Kidney glomerular epithelial cell (primary cell): ENCODE measurements around the gene MUS81.
"Not testable (repeated sequence)": the region's sequence is repeated elsewhere in the genome, so short reads cannot be mapped to it uniquely, and the experiment has no call there.

Experiments
- DNase-seq: peaks from one replicate; lab custom pipeline; 2025; lab: John Stamatoyannopoulos, UW

The MUS81 gene

GRCh38 chr11:65873318-65874156 is 13.3 kb downstream of the MUS81 start:
- DNase-seq, result peak; percentile 83

DNA sequence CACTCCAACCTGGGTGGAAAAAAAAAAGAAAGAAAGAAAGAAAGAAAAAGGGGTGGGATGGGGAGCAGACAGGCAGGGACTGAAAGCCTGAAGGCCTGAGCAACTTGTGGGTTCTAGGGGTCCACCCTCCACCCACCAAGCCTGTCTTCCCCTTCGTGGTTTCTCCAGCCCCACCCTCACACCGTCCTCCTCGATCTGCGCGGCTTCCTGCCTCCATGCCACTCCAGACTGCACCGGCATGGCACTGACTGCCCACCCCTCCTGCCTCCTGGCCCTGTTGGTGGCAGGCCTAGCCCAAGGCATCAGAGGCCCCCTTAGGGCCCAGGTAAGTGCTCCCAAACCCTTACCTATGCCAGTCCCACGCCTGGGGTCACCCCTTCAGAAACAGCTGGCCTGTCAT is 19.4 kb downstream of the MUS81 start, which contains the start of gene CTSW:
CTSW (plus strand) TSS at position 221 of the 400 bp plus-strand sequence; CDS start at position 239, 18 bp downstream.
- DNase-seq, result no peak

DNA sequence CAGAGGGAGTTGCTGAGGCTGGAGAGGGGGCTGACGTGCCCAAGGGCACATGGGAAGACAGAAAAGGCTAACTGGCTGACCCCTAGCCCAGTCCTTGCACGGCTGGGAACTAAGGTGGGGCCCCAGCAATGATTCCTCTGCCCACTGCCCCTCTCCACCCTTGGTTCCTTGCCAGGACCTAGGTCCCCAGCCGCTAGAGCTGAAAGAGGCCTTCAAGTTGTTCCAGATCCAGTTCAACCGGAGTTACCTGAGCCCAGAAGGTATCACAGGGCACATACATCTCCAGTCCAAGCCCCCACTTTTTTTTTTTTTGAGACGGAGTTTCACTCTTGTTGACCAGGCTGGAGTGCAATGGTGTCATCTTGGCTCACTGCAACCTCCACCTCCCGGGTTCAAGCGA is 19.8 kb downstream of the MUS81 start:
- DNase-seq, result no peak

GRCh38 chr11:65880844-65881421 is 20.7 kb downstream of the MUS81 start:
- DNase-seq, result no peak

GRCh38 chr11:65882120-65883057 is 22.2 kb downstream of the MUS81 start:
- no peak for DNase-seq

- DNase-seq, result no peak
These were observed 23.0 kb downstream of the MUS81 start for GRCh38 chr11:65883058-65883761.

DNA sequence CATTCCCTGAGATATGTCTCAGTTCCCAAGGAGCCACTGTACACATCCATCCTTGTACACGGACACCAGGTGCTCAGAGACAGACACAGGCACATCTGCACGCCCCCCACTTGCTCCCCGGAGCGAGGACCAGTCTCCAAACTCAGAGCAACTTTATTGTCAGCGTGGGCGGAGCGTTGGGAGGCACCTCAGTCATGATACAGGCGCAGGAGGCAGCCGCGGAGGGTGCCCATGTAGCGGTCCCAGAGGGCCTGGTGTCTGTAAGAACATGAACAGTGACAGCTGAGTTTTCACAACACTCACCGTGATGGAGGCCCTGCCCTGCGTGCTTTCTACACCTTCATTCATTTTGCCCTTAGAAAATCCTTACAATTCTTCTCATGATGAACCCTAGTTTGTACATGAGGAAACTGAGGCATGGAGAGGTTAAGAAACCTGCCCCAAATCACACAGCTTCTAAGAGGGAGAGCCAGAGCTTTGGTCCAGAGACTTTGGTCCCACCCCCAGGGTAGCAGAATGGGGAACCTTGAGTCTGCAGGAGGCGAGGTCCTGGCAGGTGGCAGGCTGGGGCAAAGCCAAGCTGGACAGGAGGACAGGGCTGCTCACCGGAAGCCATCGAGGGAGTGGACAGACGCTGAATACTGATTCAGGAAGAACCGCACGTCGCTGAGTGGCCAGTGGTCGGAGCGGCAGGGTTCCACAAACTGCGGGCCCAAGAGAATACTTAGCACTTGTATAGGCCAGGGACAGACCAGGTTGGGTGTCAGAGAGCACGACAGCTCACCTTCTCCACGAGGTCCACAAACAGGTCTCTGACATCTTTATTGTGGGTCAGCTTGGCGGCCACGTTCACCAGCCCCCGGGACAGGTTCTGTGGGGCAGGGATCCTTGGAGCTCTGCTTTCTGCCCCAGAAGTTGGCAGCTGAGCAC is 23.8 kb downstream of the MUS81 start:
- no peak for DNase-seq

GRCh38 chr11:65884716-65885092 is 24.5 kb downstream of the MUS81 start:
- peak; percentile 70 for DNase-seq

- no peak for DNase-seq
These were observed 25.0 kb downstream of the MUS81 start for GRCh38 chr11:65885231-65885630.

DNA sequence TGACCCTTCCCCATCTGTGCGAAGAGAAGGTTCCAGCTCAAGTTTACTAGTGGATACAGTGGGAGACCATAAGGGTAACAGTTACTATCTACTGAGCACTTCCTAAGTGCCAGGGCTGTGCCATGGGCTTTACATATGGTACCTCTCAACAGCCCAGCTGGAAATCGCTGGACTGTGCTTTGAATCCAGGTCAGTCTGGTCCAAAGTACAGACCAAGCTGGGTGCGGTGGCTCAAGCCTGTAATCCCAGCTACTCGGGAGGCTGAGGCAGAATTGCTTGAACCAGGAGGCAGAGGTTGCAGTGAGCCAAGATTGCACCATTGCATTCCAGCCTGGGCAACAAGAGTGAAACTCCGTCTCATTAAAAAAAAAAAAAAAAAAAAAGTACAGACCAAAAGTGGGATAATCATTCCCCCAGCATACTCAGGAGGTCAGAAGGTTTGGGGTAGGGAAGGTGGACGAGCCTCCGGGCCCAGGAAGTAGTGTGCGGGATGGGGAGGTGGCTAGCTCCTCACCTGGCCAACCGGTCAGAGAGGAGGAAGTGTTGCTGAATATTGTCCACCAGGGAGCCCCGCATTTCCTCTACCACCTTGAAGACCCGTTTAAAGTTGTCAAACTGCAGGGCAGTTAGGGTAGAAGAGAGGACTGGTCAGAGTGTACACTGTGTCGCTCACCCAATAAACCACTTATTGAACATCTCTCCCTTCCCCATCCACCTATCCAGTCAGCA is 25.7 kb downstream of the MUS81 start:
- DNase-seq, result no peak

- DNase-seq, result no peak
These were observed 26.8 kb downstream of the MUS81 start for GRCh38 chr11:65886826-65887722.

- DNase-seq, result no peak
These were observed 27.5 kb downstream of the MUS81 start for GRCh38 chr11:65887723-65888162.

GRCh38 chr11:65888163-65888814 is 28.1 kb downstream of the MUS81 start, which contains the start of gene FIBP:
FIBP (minus strand) TSS chr11:65888471; CDS start chr11:65888418, 53 bp downstream.
- peak; percentile 95 for DNase-seq

GRCh38 chr11:65890324-65891218 is 30.3 kb downstream of the MUS81 start, which contains the start of gene CCDC85B:
CCDC85B (plus strand) TSS chr11:65890673; CDS start chr11:65890784, 111 bp downstream.
- peak; percentile 86 for DNase-seq

- DNase-seq, result no peak
These were observed 31.2 kb downstream of the MUS81 start for GRCh38 chr11:65891219-65892136.

DNA sequence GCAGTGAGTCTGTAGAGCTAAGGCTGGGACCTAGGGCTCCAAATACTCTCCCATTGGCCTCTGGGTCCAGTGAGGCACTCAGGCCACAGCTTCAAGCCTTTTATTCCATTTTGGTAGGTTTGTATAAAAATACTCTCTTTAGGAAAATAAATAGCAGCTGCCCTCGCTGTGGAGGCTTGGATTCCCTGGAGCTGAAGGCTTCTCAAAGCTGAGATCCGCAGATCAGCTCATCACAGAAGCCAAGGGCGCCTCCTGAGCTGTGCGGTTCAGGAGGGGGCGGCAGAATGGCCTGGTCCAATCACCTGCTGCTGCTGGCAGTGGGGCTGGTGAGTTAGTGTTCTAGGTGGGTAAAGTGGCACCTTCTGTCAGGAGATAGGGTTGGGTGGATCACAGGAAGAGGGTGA is 31.9 kb downstream of the MUS81 start:
- not testable (repeated sequence) for DNase-seq
